Measurements from ENCODE around the gene TLK1. TPM values are rescaled to one million over a fixed set of nuclear protein-coding genes. Genes with fewer than 3 reads are reported as not detected.
A peak's percentile ranks its signal among the peaks of the same experiment; 100 is the strongest.

The TLK1 gene
- total and polyA plus RNA-seq, 5 donors: 7.3 to 35.3 (median 32.9) TPM

DNA sequence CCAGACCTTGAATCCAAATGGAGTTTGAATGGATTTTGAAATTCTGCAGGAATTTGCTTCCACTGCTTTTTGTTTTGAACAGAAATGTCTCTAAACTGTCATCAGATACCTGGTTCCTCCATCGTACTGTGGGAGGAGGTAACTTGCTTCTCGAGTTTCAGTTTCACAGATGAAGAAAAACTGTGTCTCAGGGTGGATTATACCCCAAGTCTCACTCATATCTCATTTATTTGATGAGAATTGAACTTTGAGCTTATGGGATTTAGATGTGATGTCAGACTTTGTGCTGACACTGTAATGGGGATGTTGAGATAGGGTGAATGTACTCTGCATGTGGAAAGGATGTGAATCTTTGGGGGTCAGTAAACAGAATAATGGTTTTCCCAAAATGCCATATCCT is 124.2 kb downstream of the TLK1 start:
- H3K9me3 ChIP-seq (ENCODE audit: control insufficient read depth, low read length): no peaks in the 10 kb centered on the region
- no peaks in the 10 kb centered on the region for H3K4me1 ChIP-seq (ENCODE audit: control insufficient read depth, insufficient read depth, low read length)
- intact Hi-C loops (cut with DNase I): no loop called here
- no peak overlapping the region for H3K27ac ChIP-seq (ENCODE audit: low read length)
- H3K27me3 ChIP-seq (ENCODE audit: control insufficient read depth, insufficient read depth): no peaks in the 10 kb centered on the region
- WGBS: 95% methylated on average over 2 of the region's 2 CpGs
- ATAC-seq: no peak
- DNase-seq: no peak
- H3K4me3 ChIP-seq (ENCODE audit: low read length): no peak overlapping the region

DNA sequence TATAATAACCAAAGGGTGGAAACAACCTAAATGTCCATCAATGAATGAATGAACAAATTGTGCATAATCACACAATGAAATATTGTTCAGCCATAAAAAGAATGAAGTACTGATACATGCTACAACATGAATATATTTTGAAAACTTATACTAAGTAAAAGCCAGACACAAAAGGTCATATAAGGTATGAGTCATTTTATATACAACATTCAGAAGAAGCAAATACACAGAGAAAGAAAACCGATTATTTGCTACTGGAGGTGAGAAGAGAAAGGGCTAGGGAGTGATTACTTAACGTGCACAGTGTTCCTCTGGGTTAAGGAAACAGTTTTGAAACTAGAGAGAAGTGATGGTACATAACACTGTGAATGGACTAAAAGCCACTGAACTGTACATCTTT is 126.4 kb downstream of the TLK1 start:
- Histone ChIP-seq H3K27me3 (ENCODE audit: control insufficient read depth, insufficient read depth) (no peaks in the 10 kb centered on the region), H3K4me3 (ENCODE audit: low read length) (no peak overlapping the region), H3K4me1 (ENCODE audit: control insufficient read depth, insufficient read depth, low read length) (no peaks in the 10 kb centered on the region), H3K27ac (ENCODE audit: low read length) (no peak overlapping the region), H3K9me3 (ENCODE audit: control insufficient read depth, low read length) (no peaks in the 10 kb centered on the region)
- DNase-seq (no peak), ATAC-seq (no peak)
- intact Hi-C loops (cut with DNase I): no loop called here
- WGBS: 43% methylated on average over 2 of the region's 2 CpGs

- Histone ChIP-seq H3K9me3 (ENCODE audit: control insufficient read depth, low read length) (no peaks in the 10 kb centered on the region), H3K4me1 (ENCODE audit: control insufficient read depth, insufficient read depth, low read length) (no peaks in the 10 kb centered on the region), H3K27me3 (ENCODE audit: control insufficient read depth, insufficient read depth) (no peaks in the 10 kb centered on the region), H3K27ac (ENCODE audit: low read length) (no peak overlapping the region), H3K4me3 (ENCODE audit: low read length) (no peak overlapping the region)
- WGBS: 83% methylated on average over 3 of the region's 3 CpGs
- intact Hi-C loops (cut with DNase I): no loop called here
- DNase-seq (no peak), ATAC-seq (no peak)
Measured at GRCh38 chr2:171025214-171025613, 135.5 kb downstream of the TLK1 start.

DNA sequence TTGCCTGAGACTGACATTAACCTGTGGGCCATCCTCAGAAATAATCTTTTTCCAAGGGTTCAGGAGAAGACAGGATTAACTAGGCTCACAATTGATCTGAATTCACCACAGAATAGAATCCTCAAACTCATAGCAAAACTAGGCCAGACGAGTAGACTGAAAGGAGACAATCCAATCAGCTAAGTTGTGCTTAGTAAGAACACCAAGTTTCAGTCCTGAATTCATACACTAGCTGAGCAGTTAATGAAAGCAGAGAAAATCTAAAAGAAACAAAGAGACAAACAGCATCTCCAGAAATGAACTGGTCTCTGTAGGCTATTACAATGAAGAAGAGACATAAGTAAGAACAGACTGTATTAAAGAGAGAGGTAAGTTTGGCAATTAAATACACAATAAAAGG is 142.2 kb downstream of the TLK1 start:
- no peak for DNase-seq
- Histone ChIP-seq H3K4me3 (ENCODE audit: low read length) (no peak overlapping the region), H3K9me3 (ENCODE audit: control insufficient read depth, low read length) (no peaks in the 10 kb centered on the region), H3K27me3 (ENCODE audit: control insufficient read depth, insufficient read depth) (no peaks in the 10 kb centered on the region), H3K4me1 (ENCODE audit: control insufficient read depth, insufficient read depth, low read length) (no peaks in the 10 kb centered on the region), H3K27ac (ENCODE audit: low read length) (no peak overlapping the region)
- no peak for ATAC-seq
- WGBS: 97% methylated on average over 1 of the region's 1 CpG
- intact Hi-C loops (cut with DNase I): no loop called here

DNA sequence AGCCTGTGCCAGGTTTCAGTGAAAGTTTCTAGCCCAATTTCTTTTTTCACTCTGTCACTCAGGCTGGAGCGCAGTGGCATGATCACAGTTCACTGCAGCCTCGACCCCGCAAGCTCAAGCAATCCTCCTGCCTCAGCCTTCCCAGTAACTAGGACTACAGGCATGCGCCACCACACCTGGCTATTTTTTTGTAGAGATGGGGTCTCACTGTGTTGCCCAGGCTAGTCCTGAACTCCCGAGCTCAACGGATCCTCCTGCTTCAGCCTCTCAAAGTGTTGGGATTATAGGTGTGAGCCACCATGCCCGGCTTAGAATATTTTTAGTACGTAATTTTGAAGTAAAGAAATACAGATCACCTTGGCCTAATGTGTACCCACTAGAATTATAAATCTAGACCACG is 144.6 kb downstream of the TLK1 start:
- no peaks in the 10 kb centered on the region for H3K9me3 ChIP-seq (ENCODE audit: control insufficient read depth, low read length)
- peak in 1 of 3 donors; percentile 18 for DNase-seq
- no peaks in the 10 kb centered on the region for H3K4me1 ChIP-seq (ENCODE audit: control insufficient read depth, insufficient read depth, low read length)
- H3K27me3 ChIP-seq (ENCODE audit: control insufficient read depth, insufficient read depth): no peaks in the 10 kb centered on the region
- ATAC-seq: no peak
- WGBS: 98% methylated on average over 9 of the region's 9 CpGs
- H3K27ac ChIP-seq (ENCODE audit: low read length): no peak overlapping the region
- H3K4me3 ChIP-seq (ENCODE audit: low read length): no peak overlapping the region
- intact Hi-C loops (cut with DNase I): no loop called here

DNA sequence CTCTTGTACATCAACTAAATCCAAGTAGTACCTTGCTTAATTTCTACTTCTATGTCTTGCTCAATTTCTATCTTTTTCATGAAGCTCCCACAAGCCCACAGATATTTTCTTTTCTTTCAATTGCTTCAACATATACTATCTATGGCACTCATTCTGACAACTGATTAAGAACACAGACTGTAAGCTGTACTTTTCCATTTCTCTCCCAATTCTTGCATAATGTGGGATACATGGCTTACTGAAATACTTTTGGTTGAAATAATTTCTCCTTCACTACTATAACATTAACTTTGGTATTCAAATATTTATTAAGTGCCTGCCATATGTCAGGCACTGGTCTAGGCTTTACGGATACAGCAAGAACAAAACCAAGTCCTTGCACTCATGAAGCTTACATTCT is 146.8 kb downstream of the TLK1 start:
- Histone ChIP-seq H3K27ac (ENCODE audit: low read length) (no peak overlapping the region), H3K4me3 (ENCODE audit: low read length) (no peak overlapping the region), H3K27me3 (ENCODE audit: control insufficient read depth, insufficient read depth) (no peaks in the 10 kb centered on the region), H3K4me1 (ENCODE audit: control insufficient read depth, insufficient read depth, low read length) (no peaks in the 10 kb centered on the region), H3K9me3 (ENCODE audit: control insufficient read depth, low read length) (no peaks in the 10 kb centered on the region)
- DNase-seq (no peak), ATAC-seq (no peak)
- WGBS: 39% methylated on average over 1 of the region's 1 CpG
- intact Hi-C loops (cut with DNase I): no loop called here

DNA sequence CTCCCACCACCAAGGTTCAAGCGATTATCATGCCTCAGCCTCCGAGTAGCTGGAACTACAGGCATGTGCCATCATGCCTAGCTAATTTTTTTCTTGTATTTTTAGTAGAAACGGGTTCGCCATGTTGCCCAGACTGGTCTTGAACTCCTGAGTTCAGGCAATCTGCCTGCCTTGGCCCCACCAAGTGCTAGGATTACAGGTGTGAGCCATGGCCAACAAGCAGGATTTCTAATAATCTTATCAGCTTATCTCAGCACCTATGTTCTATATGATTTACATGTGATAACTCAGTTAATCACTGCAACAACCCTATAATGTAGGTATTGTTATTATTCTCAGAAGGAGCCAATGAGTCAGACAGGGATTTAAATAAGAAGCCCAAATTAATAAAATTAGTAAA is 151.3 kb downstream of the TLK1 start:
- WGBS: 97% methylated on average over 4 of the region's 4 CpGs
- intact Hi-C loops (cut with DNase I): no loop called here
- ATAC-seq (no peak), DNase-seq (peak in 1 of 3 donors; percentile 7)
- Histone ChIP-seq H3K4me3 (ENCODE audit: low read length) (no peak overlapping the region), H3K9me3 (ENCODE audit: control insufficient read depth, low read length) (no peaks in the 10 kb centered on the region), H3K4me1 (ENCODE audit: control insufficient read depth, insufficient read depth, low read length) (no peaks in the 10 kb centered on the region), H3K27me3 (ENCODE audit: control insufficient read depth, insufficient read depth) (no peaks in the 10 kb centered on the region), H3K27ac (ENCODE audit: low read length) (no peak overlapping the region)

GRCh38 chr2:171008550-171009205 is 152.0 kb downstream of the TLK1 start:
- Histone ChIP-seq H3K4me1 (ENCODE audit: control insufficient read depth, insufficient read depth, low read length) (no peaks in the 10 kb centered on the region), H3K27ac (ENCODE audit: low read length) (no peak overlapping the region), H3K4me3 (ENCODE audit: low read length) (no peak overlapping the region), H3K9me3 (ENCODE audit: control insufficient read depth, low read length) (no peaks in the 10 kb centered on the region), H3K27me3 (ENCODE audit: control insufficient read depth, insufficient read depth) (no peaks in the 10 kb centered on the region)
- intact Hi-C loops (cut with DNase I): no loop called here
- 65% methylated on average over 2 of the region's 2 CpGs for WGBS
- ATAC-seq (no peak), DNase-seq (no peak)

GRCh38 chr2:171004833-171005232 is 155.9 kb downstream of the TLK1 start:
- DNase-seq (no peak), ATAC-seq (no peak)
- H3K9me3 ChIP-seq (ENCODE audit: control insufficient read depth, low read length): no peaks in the 10 kb centered on the region
- no peak overlapping the region for H3K4me3 ChIP-seq (ENCODE audit: low read length)
- H3K27me3 ChIP-seq (ENCODE audit: control insufficient read depth, insufficient read depth): no peaks in the 10 kb centered on the region
- H3K27ac ChIP-seq (ENCODE audit: low read length): no peak overlapping the region
- WGBS: 87% methylated on average over 2 of the region's 2 CpGs
- intact Hi-C loops (cut with DNase I): no loop called here
- H3K4me1 ChIP-seq (ENCODE audit: control insufficient read depth, insufficient read depth, low read length): no peaks in the 10 kb centered on the region

- no peak for DNase-seq
- no peak for ATAC-seq
- no peaks in the 10 kb centered on the region for H3K4me1 ChIP-seq (ENCODE audit: control insufficient read depth, insufficient read depth, low read length)
- intact Hi-C loops (cut with DNase I): no loop called here
- no peaks in the 10 kb centered on the region for H3K27me3 ChIP-seq (ENCODE audit: control insufficient read depth, insufficient read depth)
- H3K27ac ChIP-seq (ENCODE audit: low read length): no peak overlapping the region
- H3K4me3 ChIP-seq (ENCODE audit: low read length): no peak overlapping the region
- WGBS: 88% methylated on average over 2 of the region's 2 CpGs
- no peaks in the 10 kb centered on the region for H3K9me3 ChIP-seq (ENCODE audit: control insufficient read depth, low read length)
Measured at GRCh38 chr2:171004363-171004762, 156.3 kb downstream of the TLK1 start.

- no peaks in the 10 kb centered on the region for H3K4me1 ChIP-seq (ENCODE audit: control insufficient read depth, insufficient read depth, low read length)
- ATAC-seq: no peak
- DNase-seq: no peak
- no peaks in the 10 kb centered on the region for H3K27me3 ChIP-seq (ENCODE audit: control insufficient read depth, insufficient read depth)
- H3K4me3 ChIP-seq (ENCODE audit: low read length): no peak overlapping the region
- H3K9me3 ChIP-seq (ENCODE audit: control insufficient read depth, low read length): no peaks in the 10 kb centered on the region
- intact Hi-C loops (cut with DNase I): no loop called here
- H3K27ac ChIP-seq (ENCODE audit: low read length): no peak overlapping the region
- WGBS: 88% methylated on average over 6 of the region's 6 CpGs
Measured at GRCh38 chr2:170999654-171000053, 161.0 kb downstream of the TLK1 start.
